ENCODE results near the gene ZNF2.

The ZNF2 gene

GRCh38 chr2:95206096-95206495 lies 40.5 kb downstream of the ZNF2 start:
- Histone ChIP-seq H3K9me2 (ENCODE audit: low read depth, low read length) (no peaks in the 10 kb centered on the region), H2AFZ (ENCODE audit: low read length) (no peak overlapping the region), H3K27ac (ENCODE audit: low read depth, low read length, poor library complexity, severe bottlenecking) (no peak overlapping the region), H3K36me3 (ENCODE audit: insufficient read depth, low read length) (peaks cover 18% of the 10 kb centered on the region), H3K4me1 (ENCODE audit: insufficient read depth, low read length, severe bottlenecking) (peaks cover 13% of the 10 kb centered on the region), H4K20me1 (ENCODE audit: insufficient read depth, low read length) (no peaks in the 10 kb centered on the region), H3K4me2 (ENCODE audit: low read length) (no peak overlapping the region), H3F3A (ENCODE audit: insufficient read depth, low read length) (no peaks in the 10 kb centered on the region), H3K79me2 (ENCODE audit: insufficient read depth, low read length) (no peaks in the 10 kb centered on the region), H3K9me3 (ENCODE audit: low read length) (peaks cover 18% of the 10 kb centered on the region; the same call in 1 of the 2 replicates), H3K27me3 (ENCODE audit: insufficient read depth, low read length) (no peaks in the 10 kb centered on the region), H3K9ac (ENCODE audit: low read length) (no peak overlapping the region), H3K4me3 (ENCODE audit: low read depth, low read length, poor library complexity, severe bottlenecking) (no peak overlapping the region)
- no peak for TF ChIP-seq CTCF (IDR thresholded peaks at IDR 0.05; ENCODE audit: low read length)
- no peak for TF ChIP-seq EZH2 (IDR thresholded peaks at IDR 0.05; ENCODE audit: borderline replicate concordance, low read length)

- no peaks in the 10 kb centered on the region for H4K20me1 ChIP-seq (ENCODE audit: insufficient read depth, low read length)
- H3K4me1 ChIP-seq (ENCODE audit: insufficient read depth, low read length, severe bottlenecking) = peaks cover 13% of the 10 kb centered on the region
- no peaks in the 10 kb centered on the region for H3F3A ChIP-seq (ENCODE audit: insufficient read depth, low read length)
- H3K9ac ChIP-seq (ENCODE audit: low read length) = peak within 1 kb of the TSS; percentile 62
- no peak for TF ChIP-seq EZH2 (IDR thresholded peaks at IDR 0.05; ENCODE audit: borderline replicate concordance, low read length)
- TF ChIP-seq CTCF (IDR thresholded peaks at IDR 0.05; ENCODE audit: low read length) = peak; percentile 58
- peak within 1 kb of the TSS; percentile 92 for H2AFZ ChIP-seq (ENCODE audit: low read length)
- no peaks in the 10 kb centered on the region for H3K79me2 ChIP-seq (ENCODE audit: insufficient read depth, low read length)
- H3K9me2 ChIP-seq (ENCODE audit: low read depth, low read length) = no peaks in the 10 kb centered on the region
- H3K27me3 ChIP-seq (ENCODE audit: insufficient read depth, low read length) = no peaks in the 10 kb centered on the region
- H3K4me2 ChIP-seq (ENCODE audit: low read length) = peak within 1 kb of the TSS; percentile 83
- H3K36me3 ChIP-seq (ENCODE audit: insufficient read depth, low read length) = peaks cover 27% of the 10 kb centered on the region
- H3K9me3 ChIP-seq (ENCODE audit: low read length) = peaks cover 25% of the 10 kb centered on the region; the same call in 1 of the 2 replicates
- H3K27ac ChIP-seq (ENCODE audit: low read depth, low read length, poor library complexity, severe bottlenecking) = no peak within 1 kb of the TSS
- peak within 1 kb of the TSS; percentile 69 for H3K4me3 ChIP-seq (ENCODE audit: low read depth, low read length, poor library complexity, severe bottlenecking)
Measured at GRCh38 chr2:95207111-95207961, 41.7 kb downstream of the ZNF2 start, which contains the start of gene ZNF892. ZNF892 (plus strand) TSS chr2:95207521; CDS start chr2:95207816, 295 bp downstream.

GRCh38 chr2:95208106-95208505 lies 42.5 kb downstream of the ZNF2 start:
- H3K4me2 ChIP-seq (ENCODE audit: low read length) = peak overlapping the region; percentile 83
- H3K9me2 ChIP-seq (ENCODE audit: low read depth, low read length) = no peaks in the 10 kb centered on the region
- no peaks in the 10 kb centered on the region for H3K79me2 ChIP-seq (ENCODE audit: insufficient read depth, low read length)
- TF ChIP-seq CTCF (IDR thresholded peaks at IDR 0.05; ENCODE audit: low read length) (no peak), EZH2 (IDR thresholded peaks at IDR 0.05; ENCODE audit: borderline replicate concordance, low read length) (no peak)
- peaks cover 35% of the 10 kb centered on the region for H3K36me3 ChIP-seq (ENCODE audit: insufficient read depth, low read length)
- no peaks in the 10 kb centered on the region for H3F3A ChIP-seq (ENCODE audit: insufficient read depth, low read length)
- H3K9me3 ChIP-seq (ENCODE audit: low read length) = peaks cover 32% of the 10 kb centered on the region
- H4K20me1 ChIP-seq (ENCODE audit: insufficient read depth, low read length) = no peaks in the 10 kb centered on the region
- peak overlapping the region; percentile 69 for H3K4me3 ChIP-seq (ENCODE audit: low read depth, low read length, poor library complexity, severe bottlenecking)
- peak overlapping the region; percentile 92 for H2AFZ ChIP-seq (ENCODE audit: low read length)
- peaks cover 13% of the 10 kb centered on the region for H3K4me1 ChIP-seq (ENCODE audit: insufficient read depth, low read length, severe bottlenecking)
- no peaks in the 10 kb centered on the region for H3K27me3 ChIP-seq (ENCODE audit: insufficient read depth, low read length)
- no peak overlapping the region for H3K27ac ChIP-seq (ENCODE audit: low read depth, low read length, poor library complexity, severe bottlenecking)
- H3K9ac ChIP-seq (ENCODE audit: low read length) = peak overlapping the region; percentile 62; the same call in 1 of the 2 replicates
